Heart left ventricle (tissue), 13 donors: Measurements from ENCODE around the gene TECPR1.

Source experiments
- POLR2A ChIP-seq, 2 donors: fragments of 450-650 bp; IDR thresholded peaks; one replicate each; pipeline ENCODE4 v1.6.1; 2017; ENCODE audit warnings: antibody characterized with exemption in 2 of 2, mild to moderate bottlenecking in 2 of 2, moderate library complexity in 2 of 2
- TF ChIP-seq, protein P1 (sequence below), 12 donors: fragments of 200-600 bp; sonication (generic) in 4 of 12; IDR thresholded peaks; one replicate each; pipeline versions ENCODE4 v1.5.0 to v1.8.0; 2018 to 2022; ENCODE audit warnings: antibody characterized with exemption in 12 of 12, mild to moderate bottlenecking in 5 of 12
- donor health status: ischemic (EF 13 %, LVEDD 7.1; RV severe dilation, severe dysfunction).
- donor health status: DM: no; HTN: yes; CAD: no.
- donor health status: DM: no; HTN: no; CAD: no.
- donor health status: ischemic (EF 25% LVEDD 6.9; RV normal size, moderate dysfunction).
- donor health status: ischemic (EF 25% LVEDD 5.7; RV mildly dilated, moderate dysfunction).
- donor health status: ischemic (EF 35%, LVEDD 5.7; RV mildly dilated, moderate dysfunction).
- donor health status: nonischemic (EF 11% LVEDD 7.7; RV severe dilation, severe dysfunction).
- donor health status: DM: yes; HTN: yes; CAD: no.
- donor health status: PGD.
- donor health status: ischemic (EF 29% LVEDD 5.4; RV normal size, mild dysfunction).
- donor health status: nonischemic (EF 23%, LVEDD 6.1; RV moderate dilation, normal function).

DNA sequence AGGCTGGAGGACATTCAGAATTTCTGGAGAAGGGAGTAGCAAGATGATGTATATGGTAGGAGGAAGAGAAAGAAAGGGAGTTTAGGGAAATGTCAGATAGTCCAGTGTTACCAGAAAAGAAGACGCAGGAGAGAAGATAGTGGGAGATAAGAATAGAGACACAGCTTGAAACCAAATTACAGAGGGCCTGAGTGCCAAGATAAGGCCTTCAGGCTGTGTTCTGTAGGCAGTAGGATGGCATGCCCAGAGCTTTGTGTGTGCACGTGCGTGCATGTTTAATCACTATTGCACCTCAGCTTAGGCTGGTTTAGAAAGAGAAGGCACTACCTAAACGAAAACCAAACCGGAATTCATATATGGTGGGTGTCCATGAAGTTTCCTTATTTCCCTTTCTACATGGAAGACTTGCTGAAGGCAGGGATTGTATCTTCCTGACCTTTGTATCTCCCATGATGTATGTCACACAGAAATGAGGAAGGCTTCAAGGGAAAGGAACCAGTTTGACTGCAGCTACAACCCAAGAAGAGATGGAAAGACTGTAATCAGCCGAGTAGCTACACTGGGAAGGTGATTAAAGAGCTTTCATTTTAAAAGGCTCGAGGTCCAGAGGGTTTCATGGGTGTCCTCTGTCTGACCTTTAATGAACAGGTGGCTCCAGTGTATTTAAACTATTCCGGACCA is 76.6 kb downstream of the TECPR1 start:
- TF ChIP-seq, protein P1, sequence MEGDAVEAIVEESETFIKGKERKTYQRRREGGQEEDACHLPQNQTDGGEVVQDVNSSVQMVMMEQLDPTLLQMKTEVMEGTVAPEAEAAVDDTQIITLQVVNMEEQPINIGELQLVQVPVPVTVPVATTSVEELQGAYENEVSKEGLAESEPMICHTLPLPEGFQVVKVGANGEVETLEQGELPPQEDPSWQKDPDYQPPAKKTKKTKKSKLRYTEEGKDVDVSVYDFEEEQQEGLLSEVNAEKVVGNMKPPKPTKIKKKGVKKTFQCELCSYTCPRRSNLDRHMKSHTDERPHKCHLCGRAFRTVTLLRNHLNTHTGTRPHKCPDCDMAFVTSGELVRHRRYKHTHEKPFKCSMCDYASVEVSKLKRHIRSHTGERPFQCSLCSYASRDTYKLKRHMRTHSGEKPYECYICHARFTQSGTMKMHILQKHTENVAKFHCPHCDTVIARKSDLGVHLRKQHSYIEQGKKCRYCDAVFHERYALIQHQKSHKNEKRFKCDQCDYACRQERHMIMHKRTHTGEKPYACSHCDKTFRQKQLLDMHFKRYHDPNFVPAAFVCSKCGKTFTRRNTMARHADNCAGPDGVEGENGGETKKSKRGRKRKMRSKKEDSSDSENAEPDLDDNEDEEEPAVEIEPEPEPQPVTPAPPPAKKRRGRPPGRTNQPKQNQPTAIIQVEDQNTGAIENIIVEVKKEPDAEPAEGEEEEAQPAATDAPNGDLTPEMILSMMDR (IDR thresholded peaks at IDR 0.05) = no peak
- TF ChIP-seq POLR2A (IDR thresholded peaks at IDR 0.05) = no peak
